HG02884 (cell line): ENCODE results near the gene OR10G3.
"Not testable (repeated sequence)": the region's sequence is repeated elsewhere in the genome, so short reads cannot be mapped to it uniquely, and the experiment has no call there.

ENCODE experiments used
- ATAC-seq: cut with Tn5 transposase; IDR thresholded peaks from one replicate; pipeline ENCODE4 v1.9.1; 2021; ENCODE audit warnings: mild to moderate bottlenecking, moderate library complexity; ENCODE audit not compliant: unreplicated experiment

OR10G3 gene, protein sequence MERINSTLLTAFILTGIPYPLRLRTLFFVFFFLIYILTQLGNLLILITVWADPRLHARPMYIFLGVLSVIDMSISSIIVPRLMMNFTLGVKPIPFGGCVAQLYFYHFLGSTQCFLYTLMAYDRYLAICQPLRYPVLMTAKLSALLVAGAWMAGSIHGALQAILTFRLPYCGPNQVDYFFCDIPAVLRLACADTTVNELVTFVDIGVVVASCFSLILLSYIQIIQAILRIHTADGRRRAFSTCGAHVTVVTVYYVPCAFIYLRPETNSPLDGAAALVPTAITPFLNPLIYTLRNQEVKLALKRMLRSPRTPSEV

DNA sequence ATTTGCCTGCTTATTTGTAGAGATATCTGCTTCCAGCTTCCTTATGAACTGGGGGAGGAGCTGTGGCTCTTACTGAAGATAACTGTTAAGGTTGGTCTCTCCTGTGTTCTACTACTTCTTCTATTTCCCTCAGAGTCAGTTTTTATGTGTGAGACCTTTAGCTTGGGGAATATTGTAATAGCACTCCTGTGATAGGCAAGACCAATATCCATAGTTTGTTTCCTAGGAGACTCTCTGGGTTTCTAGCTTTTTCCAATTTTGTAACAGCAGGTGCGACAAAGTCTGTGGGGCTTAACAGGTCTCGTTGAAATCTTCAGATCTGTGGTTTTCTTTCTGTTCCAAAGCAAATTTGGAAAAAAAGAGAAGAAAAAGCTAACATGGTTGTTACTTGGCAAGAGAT is at the start of gene OR10G3:
Gene OR10G3, minus strand, starts transcription at position 101 of the 400 bp plus-strand sequence. CDS start 9,332 bp downstream, outside the sequence.
- no peak for ATAC-seq

DNA sequence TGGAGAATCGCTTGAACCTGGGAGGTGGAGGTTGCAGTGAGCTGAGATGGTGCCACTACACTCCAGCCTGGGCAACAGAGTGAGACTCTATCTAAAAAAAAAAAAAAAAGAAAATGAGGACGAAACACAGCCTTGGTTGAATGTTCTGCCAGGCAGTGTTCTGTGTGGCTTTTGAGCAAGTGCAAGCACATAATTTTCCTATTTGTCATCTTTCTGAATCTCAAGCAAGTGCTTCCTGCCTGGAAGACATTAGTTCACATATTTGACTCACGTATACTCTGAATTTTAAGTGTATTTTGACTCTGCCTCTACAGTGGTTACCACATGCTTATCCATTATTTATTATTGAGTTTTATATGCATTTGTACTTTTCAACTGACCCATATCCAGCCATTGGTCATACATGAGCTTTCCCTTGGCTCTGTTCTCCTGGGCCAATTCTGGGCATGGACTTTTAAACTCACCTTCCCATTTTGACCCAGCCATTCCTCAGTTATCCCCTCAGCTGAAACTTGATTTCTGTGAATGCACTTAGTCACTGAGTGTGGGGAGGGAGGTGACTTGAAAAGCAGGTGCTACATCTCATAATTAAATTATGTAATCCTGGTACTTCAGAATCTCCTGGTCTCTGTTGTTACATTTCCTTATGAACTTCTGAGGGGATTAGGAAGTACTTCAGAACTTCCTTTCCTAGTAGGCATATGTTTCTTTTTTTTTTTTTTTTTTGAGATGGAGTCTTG is 46.8 kb upstream of the OR10G3 start:
- ATAC-seq: no peak

DNA sequence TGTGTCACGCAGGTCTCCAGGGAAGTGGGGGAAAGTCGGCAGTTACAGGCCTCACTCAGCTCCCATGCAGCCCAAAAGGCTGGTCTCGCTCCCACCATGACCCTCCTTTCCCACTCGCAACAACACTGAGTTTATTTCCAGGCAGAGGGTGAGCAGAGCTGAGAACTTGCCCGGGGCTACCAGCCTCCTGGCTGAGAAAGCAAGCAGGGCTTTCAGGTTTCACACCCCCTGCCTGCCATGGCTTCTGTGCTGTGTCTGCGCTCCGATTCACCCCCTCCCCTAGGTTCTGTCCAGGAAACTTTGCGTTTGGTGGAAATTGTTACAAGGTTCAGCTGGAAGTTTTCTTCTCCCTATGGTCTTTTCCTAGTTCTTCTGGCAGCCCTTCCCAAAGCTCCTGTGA is 37.7 kb upstream of the OR10G3 start:
- no peak for ATAC-seq

DNA sequence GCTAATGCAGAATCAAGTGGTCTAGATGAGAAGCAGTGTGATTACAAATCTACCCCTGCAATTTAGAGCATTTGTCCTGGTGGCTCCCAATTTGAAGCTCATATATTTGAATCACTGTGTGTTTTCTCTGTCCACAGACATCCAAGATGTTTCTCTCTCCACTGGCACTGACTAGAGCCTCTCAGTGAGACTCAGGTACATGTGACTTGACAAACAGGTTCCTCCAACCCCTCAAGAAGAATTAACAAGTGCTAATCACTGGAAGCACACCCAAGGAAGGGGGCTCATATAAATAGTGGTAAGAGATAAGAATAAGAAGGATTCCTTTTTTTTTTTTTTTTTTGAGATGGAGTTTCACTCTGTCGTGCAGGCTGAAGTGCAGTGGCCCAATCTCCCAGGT is 34.4 kb upstream of the OR10G3 start:
- ATAC-seq: no peak

DNA sequence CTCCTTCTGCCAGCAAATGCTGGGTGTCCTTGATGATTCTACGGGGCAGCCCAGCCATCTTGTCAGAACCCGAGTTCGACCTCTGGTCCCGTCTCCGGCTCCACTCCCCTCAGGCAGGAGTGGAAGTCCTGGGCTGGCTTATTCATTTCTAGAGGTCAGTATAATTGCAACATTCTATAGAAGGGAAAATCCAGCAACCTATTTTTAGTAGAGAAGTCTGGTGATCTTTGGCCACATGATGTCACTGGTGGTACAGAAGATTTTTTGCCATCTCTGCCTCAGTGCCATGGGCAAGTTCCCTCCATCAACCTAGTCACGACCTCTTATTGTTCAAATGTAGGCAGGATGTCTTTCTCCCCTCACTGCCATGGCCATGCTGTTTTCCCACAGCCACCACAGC is 32.4 kb upstream of the OR10G3 start:
- ATAC-seq: no peak

DNA sequence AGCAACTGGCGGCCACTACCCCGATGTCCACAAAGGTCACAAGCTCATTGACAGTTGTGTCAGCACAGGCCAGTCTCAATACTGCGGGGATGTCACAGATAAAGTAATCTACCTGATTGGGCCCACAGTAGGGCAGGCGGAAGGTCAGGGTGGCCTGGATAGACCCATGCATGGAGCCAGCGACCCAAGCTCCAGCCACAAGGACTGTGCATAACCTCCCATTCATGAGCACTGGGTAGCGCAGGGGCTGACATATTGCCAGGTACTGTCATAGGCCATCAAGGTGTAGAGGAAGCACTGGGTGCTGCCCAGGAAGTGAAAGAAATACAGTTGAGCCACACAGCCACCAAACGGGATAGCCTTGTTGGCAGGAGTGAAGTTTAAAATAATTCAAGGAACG is 22.3 kb upstream of the OR10G3 start:
- not testable (repeated sequence) for ATAC-seq

DNA sequence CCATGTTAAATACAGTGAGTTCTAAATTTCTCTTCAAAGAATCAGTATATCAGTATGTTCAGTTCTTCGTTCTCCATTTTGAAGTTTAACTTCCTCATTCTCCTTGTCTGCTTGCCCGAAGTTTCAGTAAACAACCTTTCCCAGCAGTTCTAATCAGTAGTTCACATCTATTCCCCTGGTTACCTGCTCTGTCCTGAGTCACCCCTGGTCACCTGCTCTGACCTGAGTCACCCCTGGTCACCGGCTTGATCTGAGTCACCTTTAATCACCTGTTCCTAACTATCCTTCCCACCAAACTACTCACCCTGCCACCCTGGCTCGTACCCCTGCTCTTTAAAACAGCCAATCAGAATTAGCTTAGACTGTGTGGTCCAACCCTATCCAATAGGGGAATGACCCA is 9.4 kb upstream of the OR10G3 start:
- ATAC-seq: no peak

DNA sequence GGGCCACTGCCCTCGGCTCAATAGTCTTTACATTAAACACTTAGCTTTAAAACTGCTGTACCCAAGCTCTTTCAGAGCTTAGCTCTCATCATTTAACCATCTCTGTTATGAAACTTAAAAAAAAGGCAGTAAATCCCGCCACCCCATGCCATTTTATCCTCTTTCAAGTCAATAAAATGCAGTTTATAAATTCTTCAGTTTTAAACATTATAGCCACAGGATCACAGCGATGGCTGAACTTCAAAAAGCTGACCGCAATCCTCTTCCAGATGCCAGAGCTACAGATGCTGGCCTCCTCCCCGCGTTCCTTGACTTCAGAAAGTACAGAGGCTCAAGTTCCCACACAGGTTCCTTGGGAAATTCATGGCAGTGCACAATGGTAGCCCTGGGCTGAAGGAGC is 4.2 kb downstream of the OR10G3 start:
- no peak for ATAC-seq

DNA sequence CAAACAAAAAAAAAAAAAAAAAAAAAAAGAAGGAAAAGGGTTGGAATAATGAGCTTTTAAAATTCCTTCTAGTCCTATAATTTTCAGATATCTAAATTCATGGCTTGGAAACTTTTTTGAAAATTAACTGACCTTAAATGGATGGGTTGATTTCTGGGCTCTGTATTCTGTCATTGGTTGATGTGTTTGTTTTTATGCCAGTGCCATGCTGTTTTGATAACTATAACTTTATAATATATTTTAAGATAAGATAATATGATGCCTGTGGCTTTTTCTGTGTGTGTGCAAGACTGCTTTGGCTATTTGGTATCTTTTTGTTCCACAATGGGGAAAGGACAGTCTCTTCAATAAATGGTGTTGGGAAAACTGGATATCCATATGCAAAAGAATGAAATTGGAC is 7.3 kb downstream of the OR10G3 start:
- no peak for ATAC-seq

DNA sequence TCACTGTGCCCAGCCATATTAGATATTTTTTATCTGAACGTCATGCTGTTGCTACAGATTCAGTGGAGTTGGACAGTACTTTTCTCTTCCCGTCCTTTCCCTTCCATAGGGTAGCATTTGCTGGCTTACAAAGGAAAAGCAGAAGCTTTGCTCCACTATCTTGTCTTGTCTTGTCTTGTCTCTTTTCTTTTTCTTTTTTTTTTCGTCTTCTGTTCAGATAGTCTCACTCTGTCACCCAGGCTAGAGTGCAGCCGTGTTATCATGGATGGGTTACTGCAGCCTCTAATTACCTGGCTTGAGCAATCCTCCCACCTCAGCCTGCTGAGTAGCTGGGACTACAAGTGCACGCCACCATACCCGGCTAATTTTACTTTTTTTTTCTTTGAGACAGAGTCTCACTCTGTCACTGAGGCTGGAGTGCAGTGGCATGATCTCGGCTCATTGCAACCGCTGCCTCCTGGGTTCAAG is 21.1 kb downstream of the OR10G3 start:
- no peak for ATAC-seq

DNA sequence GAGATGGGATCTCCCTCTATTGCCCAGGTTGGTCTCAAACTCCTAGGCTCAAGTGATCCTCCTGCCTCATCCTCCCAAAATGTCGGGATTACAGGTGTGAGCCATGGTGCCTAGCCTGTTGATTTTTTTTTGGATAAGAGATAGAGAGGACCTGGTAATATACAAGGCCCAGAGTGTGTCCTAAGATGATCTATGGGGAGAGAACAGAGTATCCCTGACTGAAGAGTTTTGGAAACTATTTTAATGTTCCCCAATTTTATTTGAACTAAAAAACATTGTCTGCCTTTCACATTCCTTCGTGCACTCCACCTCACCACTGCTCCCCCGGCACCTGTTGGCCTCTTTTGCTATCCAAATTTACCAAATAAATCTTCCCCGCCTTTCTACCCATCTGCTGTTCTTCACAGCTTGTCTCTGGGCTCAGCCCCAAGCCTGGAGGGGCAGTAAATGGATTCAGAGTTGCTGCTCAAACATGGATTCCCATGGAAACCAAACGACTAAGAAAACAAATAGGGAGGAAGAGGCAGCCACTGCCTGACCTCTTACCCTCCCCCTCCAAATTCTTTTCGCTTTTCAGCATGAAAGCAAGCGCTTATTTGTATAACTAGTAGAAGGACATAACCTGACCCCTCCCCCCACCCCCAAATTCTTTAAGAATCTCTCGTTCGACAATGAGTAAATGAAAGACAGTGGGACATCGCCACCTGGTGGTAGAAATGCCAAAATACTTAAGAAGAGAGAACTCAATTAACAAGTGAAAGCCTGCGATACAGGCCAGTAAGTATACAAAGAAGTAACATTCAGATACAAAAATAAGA is 22.6 kb downstream of the OR10G3 start:
- ATAC-seq: no peak

DNA sequence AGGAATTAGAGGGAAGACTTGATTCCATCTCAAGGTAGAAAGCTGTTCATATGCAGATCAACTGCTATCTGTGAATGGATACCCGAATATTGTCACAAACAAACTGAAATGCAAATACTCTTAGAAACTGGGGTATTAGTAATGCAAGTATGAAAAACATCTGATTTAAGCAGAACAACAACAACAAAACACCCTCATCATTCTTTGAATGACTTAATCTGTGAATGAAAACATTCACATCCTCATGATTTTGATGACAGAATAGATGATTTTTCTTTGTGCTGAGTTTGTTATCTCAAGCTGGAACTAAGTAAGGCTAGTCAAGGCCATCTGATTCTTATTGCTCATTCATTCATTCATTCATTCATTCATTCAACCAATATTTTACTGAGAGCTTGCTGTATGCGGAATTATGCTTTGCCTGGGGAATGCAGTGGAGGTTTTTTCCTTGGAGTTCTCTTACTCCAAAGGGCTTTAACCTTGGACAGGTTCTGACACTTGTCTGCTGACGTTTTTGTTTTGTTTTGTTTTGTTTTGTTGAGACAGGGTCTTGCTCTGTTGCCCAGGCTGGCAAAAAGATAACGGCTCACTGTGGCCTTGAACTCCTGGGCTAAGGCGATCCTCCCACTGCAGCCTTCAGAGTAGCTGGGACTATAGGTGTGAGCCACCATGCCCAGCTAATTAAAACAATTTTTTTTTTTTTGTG is 23.3 kb downstream of the OR10G3 start:
- no peak for ATAC-seq

DNA sequence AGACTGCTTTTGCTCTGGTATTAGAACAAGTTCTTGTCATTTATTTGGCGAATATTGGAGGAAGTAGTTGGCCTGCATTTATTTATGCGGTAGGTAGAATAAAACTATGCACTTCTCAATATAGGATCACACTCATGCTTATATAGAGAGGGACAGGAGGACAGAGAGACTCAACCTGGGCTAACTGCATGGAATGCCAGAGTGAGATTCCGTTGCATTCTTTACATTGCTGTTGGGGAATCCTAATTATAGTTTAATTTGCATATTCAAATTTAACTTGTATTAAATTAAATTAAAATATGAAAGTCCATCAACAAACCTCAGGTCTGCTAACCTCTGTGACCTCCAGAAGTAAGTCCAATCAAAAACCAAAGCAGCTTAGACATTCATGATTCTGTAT is 26.6 kb downstream of the OR10G3 start:
- ATAC-seq: no peak

DNA sequence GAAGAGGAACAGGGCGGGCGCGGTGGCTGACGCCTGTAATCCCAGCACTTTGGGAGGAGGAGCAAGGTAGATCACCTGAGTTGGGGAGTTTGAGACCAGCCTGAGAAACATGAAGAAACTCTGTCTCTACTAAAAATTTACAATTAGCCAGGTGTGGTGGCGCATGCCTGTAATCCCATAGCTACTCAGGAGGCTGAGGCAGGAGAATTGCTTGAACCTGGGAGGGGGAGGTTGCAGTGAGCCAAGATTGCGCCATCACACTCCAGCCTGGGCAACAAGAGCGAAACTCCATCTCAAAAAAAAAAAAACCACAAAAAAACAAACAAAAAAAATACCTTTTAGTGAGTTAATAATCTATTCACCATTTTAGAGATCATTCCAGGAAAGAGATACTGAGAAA is 35.3 kb downstream of the OR10G3 start:
- not testable (repeated sequence) for ATAC-seq

DNA sequence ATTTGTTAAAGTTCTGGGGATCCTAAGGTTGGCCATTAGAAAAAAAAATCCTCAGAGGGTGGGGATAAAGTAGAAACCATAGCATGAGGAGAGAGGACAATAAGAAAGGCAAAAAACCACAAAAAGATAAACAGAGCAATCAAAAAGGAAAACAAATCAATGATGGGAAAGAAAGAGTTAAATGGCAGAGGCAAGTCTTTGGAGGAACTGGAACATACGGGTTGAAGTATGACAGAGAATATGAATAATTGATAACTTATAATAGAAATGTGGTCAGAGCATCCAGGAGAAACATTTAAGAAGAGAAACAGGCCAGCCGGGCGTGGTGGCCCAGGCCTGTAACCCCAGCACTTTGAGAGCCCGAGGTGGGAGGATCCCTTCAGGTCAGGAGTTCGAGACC is 35.9 kb downstream of the OR10G3 start:
- no peak for ATAC-seq

DNA sequence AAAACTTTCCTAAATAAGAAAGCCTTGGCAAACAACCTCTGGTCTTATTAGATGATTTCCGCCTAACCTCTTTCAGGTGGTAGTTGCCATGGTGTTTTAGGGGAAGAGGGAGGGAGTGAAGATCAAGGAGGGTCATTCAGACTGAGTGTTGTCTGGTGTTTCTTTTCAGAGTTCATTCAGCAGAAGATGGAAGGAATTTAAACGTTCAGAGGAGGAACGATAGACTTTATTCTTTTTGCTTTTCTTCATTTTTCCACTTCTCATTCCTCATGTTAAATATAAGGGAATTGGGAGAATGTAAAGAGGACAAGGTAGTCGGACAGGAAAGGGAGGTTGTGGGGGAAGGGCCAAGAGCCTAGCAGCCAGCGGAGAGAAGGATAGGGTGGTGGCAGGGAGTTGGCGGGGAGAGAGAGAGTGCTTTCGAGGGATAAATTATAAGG is 36.3 kb downstream of the OR10G3 start:
- ATAC-seq: no peak

DNA sequence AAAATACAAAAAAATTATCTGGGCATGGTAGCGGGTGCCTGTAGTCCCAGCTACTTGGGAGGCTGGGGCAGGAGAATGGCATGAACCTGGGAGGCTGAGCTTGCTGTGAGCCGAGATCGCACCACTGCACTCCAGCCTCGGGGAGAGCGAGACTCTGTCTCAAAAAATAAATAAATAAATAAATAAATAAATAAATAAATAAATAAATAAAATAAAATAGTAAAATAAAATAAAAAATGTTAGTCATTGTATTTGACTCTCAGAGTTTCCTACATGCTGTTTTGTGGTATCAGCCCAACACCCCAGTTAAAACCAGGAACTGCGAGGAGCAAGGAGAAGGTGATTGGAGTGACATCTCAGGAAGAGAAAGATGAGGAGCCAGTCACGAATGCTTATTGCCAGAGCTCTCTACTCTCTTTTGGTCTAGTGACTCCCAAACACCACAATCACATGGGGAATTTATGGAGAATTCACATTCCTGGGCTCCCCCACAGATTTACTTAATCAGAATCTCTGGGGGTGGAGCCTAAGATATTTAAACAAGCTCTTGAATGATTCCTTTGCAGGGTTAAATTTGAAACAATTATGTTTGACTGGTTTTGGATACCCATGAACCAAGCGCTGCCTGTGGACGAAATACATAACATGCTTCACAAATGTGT is 38.3 kb downstream of the OR10G3 start:
- ATAC-seq: no peak

DNA sequence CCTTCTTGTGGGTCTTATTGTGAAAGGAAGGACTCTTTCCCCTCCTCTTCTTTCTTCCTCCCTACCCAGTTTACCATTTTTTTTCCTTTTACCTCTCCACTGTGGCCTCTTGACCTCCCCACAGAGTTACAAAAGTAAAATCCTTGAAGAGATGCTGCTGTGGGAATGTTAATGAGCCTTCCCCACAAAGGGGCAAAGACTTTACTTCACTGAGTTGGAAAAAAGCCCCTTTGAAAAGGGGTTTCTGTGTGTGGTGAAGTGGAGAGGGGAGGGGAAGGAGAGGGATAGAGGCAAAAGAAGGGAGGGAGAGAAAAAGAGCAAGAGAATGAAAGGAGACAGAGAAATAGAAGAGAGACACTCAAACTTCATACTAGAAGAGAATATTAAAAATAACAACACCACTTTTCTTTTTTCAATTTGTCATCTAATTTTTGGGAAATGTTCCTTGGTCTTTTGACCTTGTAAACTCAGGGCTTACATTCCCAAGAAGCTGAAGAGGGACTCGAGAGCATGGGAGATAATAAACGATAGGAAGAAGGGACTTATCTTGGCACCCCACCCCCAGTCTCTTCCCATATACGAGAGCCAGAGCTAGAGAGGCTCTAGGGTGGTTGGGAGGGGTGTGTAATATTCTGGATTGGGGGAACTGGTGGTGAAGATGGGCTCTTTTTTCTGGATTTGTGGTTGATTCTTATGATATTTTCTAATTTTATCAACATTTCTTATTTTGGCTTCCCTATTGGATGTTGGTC is 40.5 kb downstream of the OR10G3 start:
- no peak for ATAC-seq

DNA sequence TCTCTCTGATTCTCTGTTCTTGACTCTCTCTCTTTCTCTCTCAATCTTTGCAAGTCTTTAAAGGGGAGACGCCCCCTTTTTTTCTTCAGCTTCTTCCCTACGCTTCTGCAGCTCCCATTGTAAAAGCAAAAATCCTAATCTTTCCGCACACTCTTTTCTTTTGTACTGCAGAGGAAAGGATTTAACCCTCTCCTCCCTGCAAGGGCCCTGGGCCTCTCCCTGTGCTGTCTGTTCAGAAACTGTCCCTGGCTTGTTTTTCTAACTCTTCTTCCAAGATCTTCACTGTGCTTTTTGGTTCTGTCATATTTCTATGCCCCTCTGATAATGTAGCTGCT is 42.8 kb downstream of the OR10G3 start:
- no peak for ATAC-seq
